COLO668 (cell line): ENCODE data around the gene TPCN1.

Source experiments
- DNase-seq: peaks from one replicate; lab custom pipeline; 2025; ENCODE audit not compliant: unreplicated experiment; lab: John Stamatoyannopoulos, UW

The TPCN1 gene

GRCh38 chr12:113239811-113240331 lies 18.6 kb downstream of the TPCN1 start:
- no peak for DNase-seq

- DNase-seq: no peak
Observed at GRCh38 chr12:113240395-113240794, 19.1 kb downstream of the TPCN1 start.

DNA sequence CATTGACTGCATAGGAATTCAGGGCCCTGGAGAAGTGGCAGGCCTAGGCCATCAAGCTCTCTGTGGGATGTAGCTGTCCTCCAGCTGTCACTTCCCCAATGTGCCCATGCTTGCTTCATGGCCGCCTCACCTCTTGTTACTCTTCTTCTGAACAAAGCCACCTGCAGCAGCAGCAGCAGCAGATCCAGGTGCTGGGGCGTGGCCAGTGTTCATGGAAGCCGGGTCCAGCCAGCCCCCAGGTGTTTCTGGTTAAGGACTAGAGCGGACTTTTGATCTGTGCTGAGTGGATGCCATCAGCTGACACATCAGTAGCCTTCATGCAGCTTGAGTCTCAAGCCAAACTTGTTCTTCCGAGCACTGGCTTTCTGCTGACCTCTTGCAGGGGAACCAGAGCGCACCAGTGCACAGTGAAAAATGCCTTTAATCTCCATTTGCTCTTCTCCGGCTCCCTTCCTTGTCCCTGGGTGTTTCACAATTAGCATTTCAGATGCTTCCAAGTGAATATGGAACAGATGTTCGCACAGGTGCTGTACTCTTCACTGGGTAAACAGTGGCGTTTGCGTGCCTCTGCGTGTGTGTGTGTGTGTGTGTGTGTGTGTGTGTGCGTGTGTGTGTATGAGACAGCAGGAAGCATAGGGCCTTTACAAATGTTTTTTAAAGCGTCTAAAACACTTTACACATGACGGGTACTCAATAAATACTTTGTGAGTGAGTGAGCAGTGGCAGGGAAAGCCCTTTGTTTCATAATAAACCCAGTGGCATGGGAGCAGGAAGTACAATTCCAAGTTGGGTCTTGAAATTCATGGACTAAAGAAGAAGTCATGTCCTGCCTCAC lies 20.1 kb downstream of the TPCN1 start:
- peak; percentile 98 for DNase-seq

DNA sequence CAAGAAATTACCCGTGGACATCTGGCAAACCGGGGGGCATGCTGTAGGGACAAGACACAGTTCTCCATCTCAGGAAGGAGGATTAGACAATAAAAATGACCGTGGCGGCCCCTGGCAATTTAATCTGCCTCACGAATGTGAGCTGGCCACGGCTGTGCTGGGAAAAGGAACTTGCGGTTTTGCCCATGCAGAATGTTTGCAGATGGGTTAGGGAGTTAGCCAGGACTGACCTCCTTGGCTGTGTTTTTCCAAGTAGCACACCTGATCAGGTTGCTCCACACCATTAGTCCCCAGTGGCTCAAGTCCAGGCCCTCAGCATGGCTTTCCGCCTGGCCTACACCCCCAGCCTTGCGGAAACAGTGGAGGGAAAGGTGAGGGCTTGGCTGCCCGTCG lies 20.8 kb downstream of the TPCN1 start:
- DNase-seq: peak; percentile 62

DNA sequence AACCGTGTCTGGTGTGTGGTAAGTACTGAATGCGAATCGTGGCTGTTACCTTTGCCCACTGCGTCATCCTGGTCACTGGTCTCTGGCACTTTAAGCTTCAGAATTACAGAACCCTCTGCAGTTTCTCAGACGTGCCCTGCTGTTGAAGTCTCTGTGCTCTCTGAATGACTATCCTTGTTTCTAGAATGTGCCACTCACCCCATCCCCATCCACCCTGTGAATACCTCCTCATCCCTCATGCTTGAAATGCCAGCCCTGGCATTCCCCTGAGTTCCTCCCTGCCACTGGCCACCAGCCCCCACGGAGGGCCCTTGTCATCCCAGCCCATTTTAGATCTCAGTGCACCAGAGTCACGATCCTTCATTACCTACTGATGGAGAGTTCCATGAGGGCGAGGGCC lies 21.3 kb downstream of the TPCN1 start:
- DNase-seq: no peak

DNA sequence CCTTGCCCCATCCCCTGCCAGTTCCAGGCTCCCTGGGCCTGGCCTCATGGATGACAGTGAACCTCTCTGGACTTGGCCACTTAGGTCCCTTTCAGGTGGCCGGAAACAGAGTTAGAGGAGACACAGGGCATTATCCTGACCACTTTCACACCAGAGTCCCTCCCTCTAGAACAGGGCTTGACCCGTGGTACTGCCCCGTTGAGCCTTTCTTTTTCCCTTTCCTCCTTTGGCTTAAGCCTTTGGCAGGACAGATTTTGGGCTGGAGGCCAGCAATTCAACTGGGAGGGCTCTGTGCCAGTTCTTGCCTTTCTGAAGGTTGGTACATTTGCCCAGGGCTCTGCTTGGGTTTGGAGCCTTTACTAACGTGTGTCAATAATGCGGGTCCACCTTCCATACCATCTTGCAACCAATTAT lies 22.8 kb downstream of the TPCN1 start:
- no peak for DNase-seq

DNA sequence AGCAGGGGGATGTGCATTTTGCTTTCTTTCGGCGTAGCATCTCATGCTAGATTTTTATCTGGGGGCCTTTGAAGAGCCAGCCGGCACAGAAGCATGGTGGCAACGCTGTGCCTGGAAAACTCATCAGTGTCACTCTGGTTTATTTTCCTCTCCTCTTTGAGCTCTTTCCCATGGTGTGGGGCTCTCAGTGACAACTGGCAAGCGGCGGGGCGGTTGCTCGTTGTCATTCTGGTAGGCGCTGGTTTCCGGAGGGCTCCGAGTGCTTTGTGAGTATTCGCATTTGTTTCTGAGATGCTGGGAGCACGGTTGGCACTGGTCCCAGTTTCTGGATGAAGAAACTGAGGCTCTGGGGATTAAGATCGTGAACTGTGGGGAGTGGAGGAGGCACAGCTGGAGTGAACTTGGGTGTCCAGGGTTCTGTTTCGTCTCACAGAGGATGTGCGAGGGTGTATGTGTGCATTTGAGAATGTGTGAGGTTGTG lies 23.3 kb downstream of the TPCN1 start:
- no peak for DNase-seq

GRCh38 chr12:113245695-113246477 lies 24.6 kb downstream of the TPCN1 start:
- DNase-seq: peak; percentile 96

GRCh38 chr12:113246478-113247122 lies 25.3 kb downstream of the TPCN1 start:
- peak; percentile 69 for DNase-seq

DNA sequence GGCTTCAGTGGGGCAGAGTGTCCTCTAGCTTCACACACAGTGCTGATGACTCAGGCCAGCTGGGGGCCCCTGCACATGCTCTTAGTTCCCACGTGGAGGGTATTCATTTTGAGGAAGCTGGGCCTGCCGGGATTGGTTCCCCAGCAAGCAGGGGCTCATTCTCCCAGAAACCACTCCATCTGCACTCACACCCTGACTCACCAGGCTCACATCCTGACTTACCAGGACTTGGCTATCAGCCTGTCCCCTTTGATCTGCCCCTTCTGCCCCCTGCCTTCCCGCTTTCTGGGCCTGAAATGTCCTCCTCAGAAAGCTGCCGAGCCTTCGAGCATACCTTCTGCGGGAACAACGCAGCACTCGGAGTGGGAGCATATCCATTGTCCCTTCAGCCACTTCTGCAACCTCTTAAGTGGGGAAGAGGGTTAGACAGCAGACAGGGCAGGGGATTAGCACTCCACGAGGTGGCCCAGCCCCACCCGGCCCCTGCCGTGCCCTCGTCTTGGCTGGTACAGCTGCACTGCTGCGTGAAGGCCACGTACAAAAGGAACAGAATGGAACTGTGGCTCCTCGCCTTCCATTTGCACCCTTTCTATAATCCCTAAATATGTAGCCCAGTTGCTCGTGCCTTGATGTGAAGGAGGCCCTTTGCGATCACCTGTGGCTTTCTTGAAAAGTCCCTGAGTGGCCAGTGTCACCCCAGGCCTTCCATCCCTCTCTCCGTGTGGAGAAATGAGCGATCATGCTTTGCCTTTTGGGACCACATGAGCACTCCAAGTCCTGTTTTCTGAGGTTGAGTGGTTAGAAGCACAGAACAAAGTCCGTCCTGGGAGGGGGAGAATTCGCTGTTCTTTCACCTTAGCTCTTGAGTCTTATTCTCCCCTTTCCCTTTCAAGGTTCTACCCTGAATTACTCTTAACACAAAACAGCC lies 26.1 kb downstream of the TPCN1 start:
- peak; percentile 20 for DNase-seq

DNA sequence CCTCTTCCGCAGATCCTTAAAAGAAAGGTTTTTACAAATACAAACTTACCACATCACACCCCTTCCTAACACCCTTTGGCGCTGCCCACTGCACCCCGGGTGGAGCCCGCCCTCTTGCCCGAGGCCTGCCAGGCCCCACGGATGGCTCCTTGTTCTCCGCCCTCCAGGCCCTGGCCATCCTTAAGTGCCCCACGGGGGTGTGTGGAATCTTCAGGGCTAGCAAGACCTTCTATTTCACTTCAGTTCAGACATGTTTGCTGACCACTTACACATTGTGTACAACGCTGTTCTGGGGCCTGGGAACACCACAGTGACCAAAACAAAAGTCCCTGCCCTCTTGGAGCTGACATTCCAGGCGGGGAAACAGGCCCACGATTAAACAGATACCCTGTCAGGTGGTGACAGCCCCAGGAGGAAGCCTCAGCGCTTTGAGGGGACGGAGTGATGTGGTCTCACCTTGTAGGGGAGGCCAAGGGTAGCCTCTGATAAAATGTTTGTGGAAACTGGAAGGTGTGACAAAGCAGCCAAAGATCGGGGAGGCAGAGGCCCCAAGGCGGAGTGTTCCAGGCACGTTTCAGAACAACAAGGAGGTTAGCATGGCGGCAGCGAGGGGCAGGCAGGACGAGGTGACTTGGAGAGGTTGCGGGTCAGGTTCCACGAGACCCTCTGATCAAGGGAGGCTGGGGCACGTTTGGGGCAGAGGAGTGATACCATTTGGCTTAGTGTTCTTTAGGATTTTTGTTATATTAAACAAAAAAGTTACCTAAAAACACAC lies 27.0 kb downstream of the TPCN1 start:
- no peak for DNase-seq

DNA sequence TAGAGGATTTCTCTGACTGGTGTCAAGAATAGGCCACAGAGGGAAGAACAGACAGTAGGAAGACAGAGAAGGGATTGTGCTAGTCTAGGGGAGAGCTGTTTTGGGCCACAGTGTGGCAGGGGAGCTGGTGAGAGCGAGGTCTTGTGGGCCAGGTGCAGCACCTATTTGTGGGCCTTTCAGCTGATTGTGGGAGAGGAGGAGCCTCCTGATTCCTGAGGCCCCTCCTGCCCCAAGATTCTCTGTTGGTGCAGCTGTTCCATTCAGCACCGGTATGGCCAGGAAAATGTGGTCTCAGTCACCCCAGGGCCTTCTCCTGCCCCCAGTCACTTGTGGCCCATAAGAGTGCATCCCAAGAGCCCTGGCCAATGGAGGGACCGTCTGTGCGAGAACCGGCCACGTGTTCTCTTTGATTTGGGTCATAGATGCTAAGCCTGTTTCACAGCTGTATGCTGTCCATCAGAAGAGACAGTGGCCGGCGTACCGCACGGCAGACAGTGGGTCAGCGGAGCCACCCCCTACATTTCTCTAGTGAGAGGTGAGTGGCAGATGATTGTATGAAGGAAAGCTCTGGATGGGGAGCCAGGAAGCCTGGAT lies 27.7 kb downstream of the TPCN1 start:
- no peak for DNase-seq

- no peak for DNase-seq
Observed at GRCh38 chr12:113249546-113249945, 28.3 kb downstream of the TPCN1 start.

DNA sequence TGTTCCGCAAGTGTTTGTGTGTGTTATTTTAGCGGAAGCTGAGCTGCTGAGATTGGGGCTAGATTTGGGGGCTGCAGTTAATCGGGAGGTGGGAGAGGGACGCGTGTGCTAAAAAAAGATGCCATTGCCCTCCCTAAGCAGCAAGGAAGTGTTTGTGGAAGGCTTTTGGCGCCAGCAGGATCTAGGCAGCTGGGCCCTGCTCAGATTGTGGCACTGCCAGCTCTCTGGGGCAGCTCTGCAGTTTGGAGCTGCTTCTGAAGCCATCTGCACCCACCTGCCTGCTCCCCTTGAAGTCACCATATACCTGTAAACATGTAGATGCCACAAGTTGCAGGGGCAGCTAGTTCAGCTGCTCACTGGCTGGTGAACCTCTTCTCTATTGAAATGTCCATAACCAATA lies 28.8 kb downstream of the TPCN1 start:
- DNase-seq: no peak

- DNase-seq: no peak
Observed at GRCh38 chr12:113251404-113252070, 30.3 kb downstream of the TPCN1 start.

DNA sequence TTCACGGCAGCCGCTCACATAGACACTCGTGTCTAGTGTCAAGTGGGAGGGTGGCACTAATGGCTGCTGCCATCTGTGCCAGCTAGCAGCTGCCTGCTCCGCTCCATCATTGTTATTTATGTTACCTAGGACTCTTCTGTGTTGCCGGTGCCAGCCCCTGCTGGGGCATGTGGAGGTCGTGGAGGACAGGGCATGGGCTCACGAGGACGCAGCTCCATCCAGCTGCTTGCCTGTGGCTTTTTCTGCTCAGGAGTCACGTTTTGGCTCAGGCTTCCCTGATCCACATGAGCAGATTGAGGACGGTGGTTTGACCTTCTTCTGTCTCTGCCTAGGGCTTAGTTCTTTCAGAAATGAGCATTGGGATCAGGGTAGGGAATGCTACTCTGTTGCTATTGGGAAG lies 31.2 kb downstream of the TPCN1 start:
- no peak for DNase-seq

DNA sequence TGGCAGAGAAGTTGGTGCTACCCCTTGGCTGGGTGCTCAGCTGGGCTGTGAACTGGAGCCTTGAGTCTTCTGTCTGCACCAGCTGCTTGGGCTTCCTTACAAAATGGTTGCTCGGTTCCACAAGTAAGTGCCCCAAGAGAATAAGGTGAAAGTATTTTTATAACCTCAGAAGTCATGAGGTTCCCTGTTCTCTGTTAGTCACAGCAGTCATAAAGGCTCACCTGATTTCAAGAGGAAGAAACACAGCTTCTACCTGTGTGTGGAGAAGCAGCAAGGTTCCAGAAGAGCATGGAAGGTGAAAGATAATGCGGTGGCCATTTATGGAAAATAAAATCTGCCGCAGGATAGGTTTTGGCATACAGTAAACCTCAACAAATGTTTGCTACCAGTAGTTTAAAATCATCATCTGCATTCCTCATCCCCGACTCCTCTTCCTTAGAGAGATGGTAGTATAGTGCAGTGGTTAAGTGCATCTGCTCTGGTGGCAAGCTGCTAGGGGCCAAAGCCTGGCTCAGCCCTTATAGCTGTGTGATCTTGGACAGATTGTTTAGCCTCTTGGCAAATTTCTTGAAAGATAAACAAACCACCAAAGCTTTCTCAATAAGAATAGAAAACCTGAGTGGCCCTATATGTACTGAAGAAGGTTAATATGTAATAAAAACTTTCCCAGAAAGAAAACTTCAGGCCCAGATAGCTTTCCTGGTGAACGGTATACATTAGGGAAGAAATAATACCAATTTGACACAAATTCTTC lies 32.4 kb downstream of the TPCN1 start:
- DNase-seq: no peak

DNA sequence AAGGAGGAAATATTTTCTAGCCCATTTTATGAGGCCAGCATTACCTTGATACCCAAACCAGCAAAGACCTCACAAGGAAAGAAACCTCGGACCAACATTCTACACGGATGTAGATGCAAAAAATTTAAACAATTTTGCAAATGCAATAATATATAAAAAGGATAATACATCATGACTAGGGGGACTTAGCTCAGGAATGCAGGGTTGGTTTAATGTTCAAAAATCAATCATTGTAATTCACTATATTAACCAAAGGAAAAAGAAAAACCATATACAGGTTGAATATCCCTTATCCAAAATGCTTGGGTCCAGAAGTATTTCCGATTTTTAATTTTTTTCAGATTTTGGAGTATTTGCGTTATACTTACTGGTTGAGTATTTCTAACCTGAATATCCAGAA lies 33.0 kb downstream of the TPCN1 start:
- no peak for DNase-seq
